GM23338 (cell line): ENCODE data around the gene SLC36A3. TPM values are rescaled to one million over a fixed set of nuclear protein-coding genes. Genes with fewer than 3 reads are reported as not detected.

ENCODE experiments used
- ATAC-seq: fragments of 200-7000 bp; cut with Tn5 transposase; 3 replicates; pipeline ENCODE4 v1.9.1; 2020
- DNase-seq: peaks from one replicate; pipeline ENCODE4 v3.0.0-alpha.2; 2015; ENCODE audit warnings: low spot score
- H2AFZ ChIP-seq: fragments of 200-600 bp; sonication (generic); 2 replicates; pipeline ENCODE4 v1.8.0; 2016; ENCODE audit warnings: antibody characterized with exemption, mild to moderate bottlenecking, moderate library complexity
- H3F3A ChIP-seq: fragments of 200-600 bp; sonication (generic); replicated peaks from 2 replicates; pipeline ENCODE4 v1.8.0; 2017; ENCODE audit warnings: antibody characterized with exemption, mixed run types, low read depth
- H3K27ac ChIP-seq: fragments of 200-600 bp; sonication (generic); 2 replicates; pipeline ENCODE4 v1.6.1; 2016; ENCODE audit warnings: low read depth
- H3K27me3 ChIP-seq: fragments of 200-600 bp; sonication (generic); 2 replicates; pipeline ENCODE4 v1.8.0; 2016; ENCODE audit warnings: mild to moderate bottlenecking, mixed run types, moderate library complexity; ENCODE audit not compliant: insufficient read depth
- H3K36me3 ChIP-seq: fragments of 200-600 bp; sonication (generic); 2 replicates; pipeline ENCODE4 v1.8.0; 2016; ENCODE audit warnings: mild to moderate bottlenecking; ENCODE audit not compliant: insufficient read depth
- H3K4me1 ChIP-seq: fragments of 200-600 bp; sonication (generic); 2 replicates; pipeline ENCODE4 v1.8.0; 2016; ENCODE audit warnings: mild to moderate bottlenecking, moderate library complexity; ENCODE audit not compliant: insufficient read depth
- H3K4me2 ChIP-seq: fragments of 200-600 bp; sonication (generic); 2 replicates; pipeline ENCODE4 v1.7.1; 2017; ENCODE audit warnings: mixed run types
- H3K4me3 ChIP-seq: fragments of 200-600 bp; sonication (generic); 2 replicates; pipeline ENCODE4 v1.6.1; 2016; ENCODE audit warnings: mixed run types
- H3K79me2 ChIP-seq: fragments of 200-600 bp; sonication (generic); replicated peaks from 2 replicates; pipeline ENCODE4 v1.8.0; 2017; ENCODE audit warnings: mild to moderate bottlenecking; ENCODE audit not compliant: insufficient read depth
- H3K9me2 ChIP-seq: fragments of 200-600 bp; sonication (generic); 2 replicates; pipeline ENCODE4 v1.8.0; 2017; ENCODE audit not compliant: insufficient read depth
- H4K20me1 ChIP-seq: fragments of 200-600 bp; sonication (generic); replicated peaks from 2 replicates; pipeline ENCODE4 v1.8.0; 2017; ENCODE audit warnings: mild to moderate bottlenecking; ENCODE audit not compliant: insufficient read depth
- H3K27ac Mint-ChIP-seq: 2 replicates; pipeline ENCODE4 v1.8.0; 2020; ENCODE audit warnings: inconsistent platforms, mild to moderate bottlenecking, moderate library complexity, mixed read lengths
- H3K27me3 Mint-ChIP-seq: 3 replicates; pipeline ENCODE4 v1.8.0; 2022; ENCODE audit warnings: low read depth, mild to moderate bottlenecking, moderate library complexity, mixed read lengths, inconsistent platforms; ENCODE audit not compliant: insufficient read depth, poor library complexity
- H3K36me3 Mint-ChIP-seq: 3 replicates; pipeline ENCODE4 v1.8.0; 2021; ENCODE audit warnings: low read depth, mild to moderate bottlenecking, inconsistent platforms, moderate library complexity, mixed read lengths
- H3K4me1 Mint-ChIP-seq: 3 replicates; pipeline ENCODE4 v1.8.0; 2020; ENCODE audit warnings: mild to moderate bottlenecking, inconsistent platforms, mixed read lengths
- H3K4me3 Mint-ChIP-seq: 3 replicates; pipeline ENCODE4 v1.8.0; 2021; ENCODE audit warnings: moderate library complexity, mild to moderate bottlenecking, inconsistent platforms, mixed read lengths
- H3K9me3 Mint-ChIP-seq: 3 replicates; pipeline ENCODE4 v1.8.0; 2020; ENCODE audit warnings: moderate library complexity, mild to moderate bottlenecking, inconsistent platforms, mixed read lengths
- CREB1 ChIP-seq: fragments of 250-450 bp; sonication (Bioruptor Pico); IDR thresholded peaks from 2 replicates; pipeline ENCODE4 v1.5.0; 2020; ENCODE audit warnings: low read depth, mild to moderate bottlenecking, moderate library complexity
- CTCF ChIP-seq, 2 experiments: fragments of 200-600 bp in 1 of 2; sonication (generic) in 1 of 2; conservative IDR thresholded peaks; 2 replicates each; pipeline versions ENCODE4 v1.5.1 to v1.6.1; 2016 to 2017; ENCODE audit warnings: antibody characterized with exemption in 2 of 2, low read depth in 2 of 2, mild to moderate bottlenecking in 2 of 2, moderate library complexity in 1 of 2
- ETS1 ChIP-seq: IDR thresholded peaks from 2 replicates; pipeline ENCODE4 v1.6.1; 2016; ENCODE audit warnings: antibody characterized with exemption
- EZH2 ChIP-seq: fragments of 200-600 bp; sonication (generic); IDR thresholded peaks from one replicate; pipeline ENCODE4 v1.8.0; 2017; ENCODE audit warnings: antibody characterized with exemption, mild to moderate bottlenecking, low read depth; ENCODE audit not compliant: unreplicated experiment
- EZH2phosphoT487 ChIP-seq: fragments of 200-600 bp; sonication (generic); IDR thresholded peaks from one replicate; pipeline ENCODE4 v1.8.1; 2018; ENCODE audit warnings: antibody characterized with exemption; ENCODE audit not compliant: unreplicated experiment
- JUNB ChIP-seq: IDR thresholded peaks from one replicate; pipeline ENCODE4 v1.6.1; 2016; ENCODE audit warnings: antibody characterized with exemption; ENCODE audit not compliant: unreplicated experiment
- NANOG ChIP-seq: IDR thresholded peaks from 2 replicates; pipeline ENCODE4 v1.6.1; 2016; ENCODE audit warnings: antibody characterized with exemption, borderline replicate concordance
- POLR2AphosphoS5 ChIP-seq: IDR thresholded peaks from 2 replicates; pipeline ENCODE4 v1.6.1; 2016; ENCODE audit warnings: antibody characterized with exemption, low read depth
- STAT1 ChIP-seq: IDR thresholded peaks from one replicate; pipeline ENCODE4 v1.6.1; 2016; ENCODE audit warnings: antibody characterized with exemption; ENCODE audit not compliant: unreplicated experiment
- ZNF114 ChIP-seq: fragments of 250-450 bp; sonication (Bioruptor Pico); IDR thresholded peaks from 2 replicates; pipeline ENCODE4 v1.5.0; 2020; ENCODE audit warnings: mild to moderate bottlenecking, moderate library complexity
- ZNF331 ChIP-seq: fragments of 250-450 bp; sonication (Bioruptor Pico); IDR thresholded peaks from 2 replicates; pipeline ENCODE4 v1.5.0; 2020; ENCODE audit warnings: low read depth, mild to moderate bottlenecking, moderate library complexity
- ZNF462 ChIP-seq: fragments of 250-450 bp; sonication (Bioruptor Pico); IDR thresholded peaks from 2 replicates; pipeline ENCODE4 v1.5.0; 2020; ENCODE audit warnings: mild to moderate bottlenecking, moderate library complexity
- polyA plus RNA-seq: library from polyadenylated mRNA; unstranded; fragments of >200 nt; fragmentation: Nextera tagmentation; extraction: Ambion mirVana; gene quantifications from 2 replicates; pipeline ENCODE4 v1.2.1, GENCODE V29; 2016
- total RNA-seq: library from RNA; depleted of rRNA; stranded (reverse); fragments of >200 nt; shearing (Covaris generic); gene quantifications from 2 replicates; pipeline ENCODE4 v1.2.3, GENCODE V29; 2014
- TF ChIP-seq, protein P1 (sequence below): IDR thresholded peaks from one replicate; pipeline ENCODE4 v1.6.1; 2018; ENCODE audit warnings: antibody characterized with exemption; ENCODE audit not compliant: unreplicated experiment

Gene SLC36A3
- total and polyA plus RNA-seq, 2 experiments from 2014 or later = not detected

DNA sequence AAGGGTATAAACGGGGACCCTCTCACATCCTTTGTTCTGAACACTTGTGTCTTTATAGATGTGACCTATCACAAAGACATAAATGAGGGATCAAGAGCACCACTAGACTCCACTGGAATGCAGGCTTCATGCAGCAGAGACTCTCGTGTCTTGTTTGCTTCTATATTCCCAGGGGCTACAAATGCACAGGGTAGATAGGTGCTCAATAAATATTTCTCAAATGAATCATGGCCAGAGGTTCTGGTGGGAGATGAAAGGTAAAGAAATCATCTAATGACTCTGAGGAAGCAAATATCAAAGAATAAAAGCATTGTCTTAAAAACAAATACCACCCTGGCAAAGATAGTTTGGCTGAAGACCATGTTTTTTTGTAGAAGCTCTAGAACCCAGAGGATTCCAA lies 6.6 kb downstream of the SLC36A3 start:
- Histone ChIP-seq H3K4me2 (no peak overlapping the region), H3K4me3 (no peak overlapping the region), H3K9me2 (no peaks in the 10 kb centered on the region), H3K27ac (no peak overlapping the region), H3K4me1 (no peaks in the 10 kb centered on the region; the same call in 1 of the 2 replicates), H3K27me3 (no peaks in the 10 kb centered on the region), H2AFZ (no peak overlapping the region), H3K36me3 (no peaks in the 10 kb centered on the region), H4K20me1 (no peaks in the 10 kb centered on the region), H3F3A (no peaks in the 10 kb centered on the region), H3K79me2 (no peaks in the 10 kb centered on the region)
- Mint-ChIP-seq H3K27ac (no peak overlapping the region), H3K9me3 (no peaks in the 10 kb centered on the region), H3K27me3 (peaks cover 5% of the 10 kb centered on the region), H3K4me1 (peaks cover 14% of the 10 kb centered on the region), H3K36me3 (no peaks in the 10 kb centered on the region), H3K4me3 (no peak overlapping the region)
- DNase-seq = no peak
- no peak for TF ChIP-seq NANOG
- TF ChIP-seq ZNF114 (CRISPR knock-in tag) = no peak
- no peak for TF ChIP-seq CREB1 (CRISPR knock-in tag)
- no peak for TF ChIP-seq STAT1
- no peak for TF ChIP-seq EZH2
- TF ChIP-seq ETS1 = no peak
- no peak for TF ChIP-seq POLR2AphosphoS5
- TF ChIP-seq JUNB = no peak
- no peak for TF ChIP-seq CTCF (conservative IDR thresholded peaks at IDR 0.05; ENCODE audit: low read depth in 2 of 2)
- no peak for TF ChIP-seq ZNF462 (CRISPR knock-in tag)
- TF ChIP-seq, protein P1, sequence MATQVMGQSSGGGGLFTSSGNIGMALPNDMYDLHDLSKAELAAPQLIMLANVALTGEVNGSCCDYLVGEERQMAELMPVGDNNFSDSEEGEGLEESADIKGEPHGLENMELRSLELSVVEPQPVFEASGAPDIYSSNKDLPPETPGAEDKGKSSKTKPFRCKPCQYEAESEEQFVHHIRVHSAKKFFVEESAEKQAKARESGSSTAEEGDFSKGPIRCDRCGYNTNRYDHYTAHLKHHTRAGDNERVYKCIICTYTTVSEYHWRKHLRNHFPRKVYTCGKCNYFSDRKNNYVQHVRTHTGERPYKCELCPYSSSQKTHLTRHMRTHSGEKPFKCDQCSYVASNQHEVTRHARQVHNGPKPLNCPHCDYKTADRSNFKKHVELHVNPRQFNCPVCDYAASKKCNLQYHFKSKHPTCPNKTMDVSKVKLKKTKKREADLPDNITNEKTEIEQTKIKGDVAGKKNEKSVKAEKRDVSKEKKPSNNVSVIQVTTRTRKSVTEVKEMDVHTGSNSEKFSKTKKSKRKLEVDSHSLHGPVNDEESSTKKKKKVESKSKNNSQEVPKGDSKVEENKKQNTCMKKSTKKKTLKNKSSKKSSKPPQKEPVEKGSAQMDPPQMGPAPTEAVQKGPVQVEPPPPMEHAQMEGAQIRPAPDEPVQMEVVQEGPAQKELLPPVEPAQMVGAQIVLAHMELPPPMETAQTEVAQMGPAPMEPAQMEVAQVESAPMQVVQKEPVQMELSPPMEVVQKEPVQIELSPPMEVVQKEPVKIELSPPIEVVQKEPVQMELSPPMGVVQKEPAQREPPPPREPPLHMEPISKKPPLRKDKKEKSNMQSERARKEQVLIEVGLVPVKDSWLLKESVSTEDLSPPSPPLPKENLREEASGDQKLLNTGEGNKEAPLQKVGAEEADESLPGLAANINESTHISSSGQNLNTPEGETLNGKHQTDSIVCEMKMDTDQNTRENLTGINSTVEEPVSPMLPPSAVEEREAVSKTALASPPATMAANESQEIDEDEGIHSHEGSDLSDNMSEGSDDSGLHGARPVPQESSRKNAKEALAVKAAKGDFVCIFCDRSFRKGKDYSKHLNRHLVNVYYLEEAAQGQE = no peak
- no peak for TF ChIP-seq ZNF331 (CRISPR knock-in tag)
- TF ChIP-seq EZH2phosphoT487 = no peak
- no peak for ATAC-seq
